Epithelial cell of esophagus (primary cell): Measurements from ENCODE around the gene ELAVL3.
"Not testable (repeated sequence)": the region's sequence is repeated elsewhere in the genome, so short reads cannot be mapped to it uniquely, and the experiment has no call there.

Experiments used
- DNase-seq: peaks from one replicate; pipeline ENCODE4 v3.0.0; 2010; ENCODE audit warnings: low read depth
- H3K4me3 ChIP-seq: 2 replicates; pipeline ENCODE4 v1.5.1; 2011; ENCODE audit warnings: mild to moderate bottlenecking, low read length, control low read depth
- CTCF ChIP-seq: IDR thresholded peaks from 2 replicates; pipeline ENCODE4 v1.5.1; 2011; ENCODE audit warnings: low read depth, mild to moderate bottlenecking, low read length, control low read depth, inconsistent platforms; ENCODE audit not compliant: insufficient read depth; ENCODE audit errors: missing control alignments

The ELAVL3 gene

GRCh38 chr19:11465600-11465999, 15.2 kb downstream of the ELAVL3 start:
- no peak overlapping the region for H3K4me3 ChIP-seq
- no peak for TF ChIP-seq CTCF
- DNase-seq: no peak

- H3K4me3 ChIP-seq: no peak overlapping the region
- no peak for DNase-seq
- TF ChIP-seq CTCF: no peak
Observed at GRCh38 chr19:11464333-11465265, 16.2 kb downstream of the ELAVL3 start.

GRCh38 chr19:11463391-11463790, 17.5 kb downstream of the ELAVL3 start:
- no peak for TF ChIP-seq CTCF
- no peak for DNase-seq
- H3K4me3 ChIP-seq: no peak overlapping the region

- no peak for TF ChIP-seq CTCF
- no peak overlapping the region for H3K4me3 ChIP-seq
- DNase-seq: no peak
Observed at GRCh38 chr19:11461453-11461852, 19.4 kb downstream of the ELAVL3 start.

GRCh38 chr19:11460207-11460606, 20.6 kb downstream of the ELAVL3 start:
- no peak for DNase-seq
- no peak overlapping the region for H3K4me3 ChIP-seq
- peak; percentile 24 for TF ChIP-seq CTCF

GRCh38 chr19:11458912-11459311, 21.9 kb downstream of the ELAVL3 start:
- DNase-seq, H3K4me3 ChIP-seq: not testable (repeated sequence)

GRCh38 chr19:11458236-11458900, 22.5 kb downstream of the ELAVL3 start:
- H3K4me3 ChIP-seq: no peak overlapping the region
- DNase-seq: no peak
- TF ChIP-seq CTCF: no peak
